Measurements from ENCODE around the gene DSG3.

The DSG3 gene

GRCh38 chr18:31454066-31454708 is 6.6 kb downstream of the DSG3 start:
- 80 to 100% methylated on average over 1 to 2 of the region's 3 CpGs for WGBS, 2 experiments (ENCODE audit: insufficient coverage in 2 of 2)
- no peak overlapping the region for H3K27ac ChIP-seq (ENCODE audit: low read depth, low read length, severe bottlenecking)
- no peaks in the 10 kb centered on the region for H3K9me3 ChIP-seq (ENCODE audit: control insufficient read depth, low read length)
- no peaks in the 10 kb centered on the region for H3K36me3 ChIP-seq (ENCODE audit: control insufficient read depth, insufficient read depth, low read length)
- H3K4me1 ChIP-seq (ENCODE audit: control insufficient read depth, insufficient read depth, low read length, poor library complexity, severe bottlenecking): peaks cover 3% of the 10 kb centered on the region
- H3K4me3 ChIP-seq (ENCODE audit: extremely low read depth, insufficient read depth, low read length, poor library complexity, severe bottlenecking): no peak overlapping the region

- Histone ChIP-seq H3K27ac (ENCODE audit: low read depth, low read length, severe bottlenecking) (no peak overlapping the region), H3K4me3 (ENCODE audit: extremely low read depth, insufficient read depth, low read length, poor library complexity, severe bottlenecking) (no peak overlapping the region), H3K9me3 (ENCODE audit: control insufficient read depth, low read length) (no peaks in the 10 kb centered on the region), H3K36me3 (ENCODE audit: control insufficient read depth, insufficient read depth, low read length) (no peaks in the 10 kb centered on the region), H3K4me1 (ENCODE audit: control insufficient read depth, insufficient read depth, low read length, poor library complexity, severe bottlenecking) (no peaks in the 10 kb centered on the region)
- WGBS, 2 experiments (ENCODE audit: insufficient coverage in 2 of 2): no CpG with 5 or more reads among the region's 1 CpG
Observed at GRCh38 chr18:31469629-31470028, 22.1 kb downstream of the DSG3 start.

- no peaks in the 10 kb centered on the region for H3K4me1 ChIP-seq (ENCODE audit: control insufficient read depth, insufficient read depth, low read length, poor library complexity, severe bottlenecking)
- 84 to 94% methylated on average over 8 of the region's 10 CpGs for WGBS, 2 experiments (ENCODE audit: insufficient coverage in 2 of 2)
Observed at GRCh38 chr18:31478688-31479087, 31.1 kb downstream of the DSG3 start.

GRCh38 chr18:31482051-31482450 is 34.5 kb downstream of the DSG3 start:
- no CpG with 5 or more reads among the region's 1 CpG for WGBS, 2 experiments (ENCODE audit: insufficient coverage in 2 of 2)
- no peaks in the 10 kb centered on the region for H3K9me3 ChIP-seq (ENCODE audit: control insufficient read depth, low read length)
- H3K27ac ChIP-seq (ENCODE audit: low read depth, low read length, severe bottlenecking): no peak overlapping the region
- H3K36me3 ChIP-seq (ENCODE audit: control insufficient read depth, insufficient read depth, low read length): no peaks in the 10 kb centered on the region
- H3K4me3 ChIP-seq (ENCODE audit: extremely low read depth, insufficient read depth, low read length, poor library complexity, severe bottlenecking): no peak overlapping the region
- H3K4me1 ChIP-seq (ENCODE audit: control insufficient read depth, insufficient read depth, low read length, poor library complexity, severe bottlenecking): peaks cover 17% of the 10 kb centered on the region

More at GRCh38 chr18:31478688-31479087, 31.1 kb downstream of the DSG3 start:
- no peak overlapping the region for H3K4me3 ChIP-seq (ENCODE audit: extremely low read depth, insufficient read depth, low read length, poor library complexity, severe bottlenecking)
- H3K36me3 ChIP-seq (ENCODE audit: control insufficient read depth, insufficient read depth, low read length): no peaks in the 10 kb centered on the region
- H3K9me3 ChIP-seq (ENCODE audit: control insufficient read depth, low read length): no peaks in the 10 kb centered on the region
- H3K27ac ChIP-seq (ENCODE audit: low read depth, low read length, severe bottlenecking): no peak overlapping the region

- Histone ChIP-seq H3K4me3 (ENCODE audit: extremely low read depth, insufficient read depth, low read length, poor library complexity, severe bottlenecking) (no peak overlapping the region), H3K9me3 (ENCODE audit: control insufficient read depth, low read length) (no peaks in the 10 kb centered on the region), H3K27ac (ENCODE audit: low read depth, low read length, severe bottlenecking) (no peak overlapping the region), H3K36me3 (ENCODE audit: control insufficient read depth, insufficient read depth, low read length) (no peaks in the 10 kb centered on the region), H3K4me1 (ENCODE audit: control insufficient read depth, insufficient read depth, low read length, poor library complexity, severe bottlenecking) (peaks cover 26% of the 10 kb centered on the region)
- WGBS, 2 experiments (ENCODE audit: insufficient coverage in 2 of 2): 100% methylated on average over 1 of the region's 2 CpGs
Observed at GRCh38 chr18:31483396-31483795, 35.9 kb downstream of the DSG3 start.

- WGBS, 2 experiments (ENCODE audit: insufficient coverage in 2 of 2): no CpG with 5 or more reads among the region's 1 CpG
- Histone ChIP-seq H3K27ac (ENCODE audit: low read depth, low read length, severe bottlenecking) (no peak overlapping the region), H3K9me3 (ENCODE audit: control insufficient read depth, low read length) (no peaks in the 10 kb centered on the region), H3K4me3 (ENCODE audit: extremely low read depth, insufficient read depth, low read length, poor library complexity, severe bottlenecking) (no peak overlapping the region), H3K36me3 (ENCODE audit: control insufficient read depth, insufficient read depth, low read length) (no peaks in the 10 kb centered on the region), H3K4me1 (ENCODE audit: control insufficient read depth, insufficient read depth, low read length, poor library complexity, severe bottlenecking) (peaks cover 26% of the 10 kb centered on the region)
Observed at GRCh38 chr18:31484461-31484860, 36.9 kb downstream of the DSG3 start.

DNA sequence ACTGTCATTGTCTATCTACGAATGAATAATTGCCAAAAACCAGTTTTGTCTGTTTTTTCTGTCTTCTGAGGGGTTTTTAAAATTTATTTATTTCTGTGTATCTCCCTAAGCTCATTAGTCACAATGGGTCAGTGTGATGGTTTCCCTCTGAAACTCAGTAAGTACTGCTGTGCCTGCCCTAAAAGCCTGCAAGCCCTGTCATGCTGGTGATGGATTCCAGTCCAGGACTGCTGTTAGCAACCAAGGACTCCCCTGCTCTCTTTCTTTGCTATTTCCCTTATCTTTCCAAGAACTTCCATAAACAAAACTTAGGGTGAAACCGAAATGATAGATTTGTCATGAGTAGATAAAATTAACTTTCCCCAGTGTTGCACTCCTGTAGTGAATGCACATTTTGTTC is 38.6 kb downstream of the DSG3 start:
- WGBS, 2 experiments (ENCODE audit: insufficient coverage in 2 of 2): 86% methylated on average over 1 of the region's 2 CpGs; no CpG with 5 or more reads in 1 of the 2 experiments
- H3K4me3 ChIP-seq (ENCODE audit: extremely low read depth, insufficient read depth, low read length, poor library complexity, severe bottlenecking): no peak overlapping the region
- H3K36me3 ChIP-seq (ENCODE audit: control insufficient read depth, insufficient read depth, low read length): no peaks in the 10 kb centered on the region
- peak overlapping the region; percentile 95 for H3K27ac ChIP-seq (ENCODE audit: low read depth, low read length, severe bottlenecking)
- H3K4me1 ChIP-seq (ENCODE audit: control insufficient read depth, insufficient read depth, low read length, poor library complexity, severe bottlenecking): peaks cover 26% of the 10 kb centered on the region
- H3K9me3 ChIP-seq (ENCODE audit: control insufficient read depth, low read length): no peaks in the 10 kb centered on the region

DNA sequence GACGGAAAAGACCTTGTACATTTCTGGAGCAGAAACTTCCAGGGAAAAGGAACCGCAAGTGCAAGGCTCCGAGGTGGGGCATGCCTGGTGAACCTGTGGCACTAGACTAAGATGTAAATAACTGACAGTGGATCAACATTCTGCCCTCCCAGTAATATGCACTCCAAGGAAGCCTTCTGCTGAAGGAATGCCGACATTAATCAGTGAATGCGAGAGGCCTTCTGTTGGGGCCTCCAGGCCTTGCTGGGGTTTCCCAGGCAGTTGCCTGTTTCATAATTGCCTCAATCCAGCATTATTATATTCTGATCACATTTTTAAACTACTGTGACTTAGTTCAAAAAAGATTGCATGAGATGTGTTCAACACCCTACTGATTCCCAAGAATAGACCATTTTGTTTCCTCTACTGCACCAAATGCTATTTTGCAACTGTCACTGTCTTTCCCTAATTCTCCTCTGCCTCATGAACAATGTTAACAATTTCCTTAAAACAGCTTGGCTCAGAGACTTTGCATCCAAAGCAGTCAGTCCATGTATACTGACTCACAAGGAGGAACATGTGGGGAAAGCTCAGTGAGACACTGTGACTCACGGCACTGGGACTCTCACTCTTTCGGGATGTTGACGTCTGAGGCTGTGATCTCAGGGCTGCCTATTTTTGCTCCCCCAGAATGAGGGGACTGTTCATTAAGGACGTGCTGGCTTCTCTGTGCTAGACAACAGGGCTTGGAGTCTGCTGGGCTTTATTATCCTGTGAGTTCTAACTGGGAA is 39.9 kb downstream of the DSG3 start:
- peak overlapping the region; percentile 95 for H3K27ac ChIP-seq (ENCODE audit: low read depth, low read length, severe bottlenecking)
- H3K9me3 ChIP-seq (ENCODE audit: control insufficient read depth, low read length): no peaks in the 10 kb centered on the region
- H3K4me1 ChIP-seq (ENCODE audit: control insufficient read depth, insufficient read depth, low read length, poor library complexity, severe bottlenecking): peaks cover 26% of the 10 kb centered on the region
- H3K36me3 ChIP-seq (ENCODE audit: control insufficient read depth, insufficient read depth, low read length): no peaks in the 10 kb centered on the region
- no peak overlapping the region for H3K4me3 ChIP-seq (ENCODE audit: extremely low read depth, insufficient read depth, low read length, poor library complexity, severe bottlenecking)
- 62 to 86% methylated on average over 5 to 7 of the region's 9 CpGs for WGBS, 2 experiments (ENCODE audit: insufficient coverage in 2 of 2)

DNA sequence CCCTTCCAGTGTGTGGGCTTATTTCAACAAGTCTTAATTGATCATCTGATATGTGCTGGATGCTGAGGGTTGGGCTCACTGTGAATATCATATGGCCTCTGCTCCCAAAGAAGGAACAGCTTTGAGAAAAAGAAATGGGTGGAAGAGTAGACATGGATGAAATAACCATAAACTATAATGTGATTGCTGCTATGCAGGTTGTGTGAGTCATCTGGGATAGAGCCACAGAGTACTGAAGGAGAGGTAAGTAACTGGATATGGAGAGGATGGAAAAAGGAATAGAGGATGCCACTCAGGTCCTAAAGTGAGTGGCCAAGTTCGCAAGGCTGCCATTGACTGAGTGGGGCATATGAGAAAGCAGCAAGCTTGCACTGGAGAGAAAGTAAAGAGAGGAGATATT is 41.8 kb downstream of the DSG3 start:
- H3K36me3 ChIP-seq (ENCODE audit: control insufficient read depth, insufficient read depth, low read length): no peaks in the 10 kb centered on the region
- peaks cover 26% of the 10 kb centered on the region for H3K4me1 ChIP-seq (ENCODE audit: control insufficient read depth, insufficient read depth, low read length, poor library complexity, severe bottlenecking)
- H3K27ac ChIP-seq (ENCODE audit: low read depth, low read length, severe bottlenecking): no peak overlapping the region
- no peaks in the 10 kb centered on the region for H3K9me3 ChIP-seq (ENCODE audit: control insufficient read depth, low read length)
- no peak overlapping the region for H3K4me3 ChIP-seq (ENCODE audit: extremely low read depth, insufficient read depth, low read length, poor library complexity, severe bottlenecking)
- WGBS, 2 experiments (ENCODE audit: insufficient coverage in 2 of 2): 89 to 100% methylated on average over 1 of the region's 1 CpG

DNA sequence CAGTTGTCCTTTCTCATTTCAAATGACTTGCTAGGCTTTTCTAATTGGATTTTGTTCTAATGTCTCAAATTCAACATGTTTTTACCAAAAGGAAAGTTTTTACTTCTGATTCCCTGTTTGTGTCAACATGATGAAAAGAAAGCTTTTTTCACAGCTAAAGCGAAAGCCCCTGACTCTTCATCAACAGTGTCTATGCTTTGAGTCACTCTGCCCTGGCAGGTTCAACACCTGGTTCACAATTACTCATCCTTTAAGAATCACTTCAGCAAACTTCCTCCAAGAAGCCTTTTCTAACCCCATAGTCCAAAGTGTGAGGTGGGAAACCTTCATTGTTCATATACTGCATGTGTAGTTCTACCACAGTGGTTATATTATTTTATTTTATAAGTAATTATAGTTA is 42.8 kb downstream of the DSG3 start:
- H3K4me1 ChIP-seq (ENCODE audit: control insufficient read depth, insufficient read depth, low read length, poor library complexity, severe bottlenecking): peaks cover 26% of the 10 kb centered on the region
- no peaks in the 10 kb centered on the region for H3K9me3 ChIP-seq (ENCODE audit: control insufficient read depth, low read length)
- H3K36me3 ChIP-seq (ENCODE audit: control insufficient read depth, insufficient read depth, low read length): no peaks in the 10 kb centered on the region
- H3K4me3 ChIP-seq (ENCODE audit: extremely low read depth, insufficient read depth, low read length, poor library complexity, severe bottlenecking): no peak overlapping the region
- WGBS, 2 experiments (ENCODE audit: insufficient coverage in 2 of 2): 100% methylated on average over 1 of the region's 1 CpG; no CpG with 5 or more reads in 1 of the 2 experiments
- no peak overlapping the region for H3K27ac ChIP-seq (ENCODE audit: low read depth, low read length, severe bottlenecking)

- Histone ChIP-seq H3K4me1 (ENCODE audit: control insufficient read depth, insufficient read depth, low read length, poor library complexity, severe bottlenecking) (peaks cover 22% of the 10 kb centered on the region), H3K4me3 (ENCODE audit: extremely low read depth, insufficient read depth, low read length, poor library complexity, severe bottlenecking) (no peak overlapping the region), H3K27ac (ENCODE audit: low read depth, low read length, severe bottlenecking) (no peak overlapping the region), H3K9me3 (ENCODE audit: control insufficient read depth, low read length) (no peaks in the 10 kb centered on the region), H3K36me3 (ENCODE audit: control insufficient read depth, insufficient read depth, low read length) (no peaks in the 10 kb centered on the region)
Observed at GRCh38 chr18:31490833-31491232, 43.3 kb downstream of the DSG3 start.

Measured in mesodermal cell (in vitro differentiated cells).